Activated gamma-delta T cell treated with Interleukin-2 at 50 U/mL for 16 hours (primary cell): ENCODE measurements around the gene OR6J1.
"Not testable (repeated sequence)": the region's sequence is repeated elsewhere in the genome, so short reads cannot be mapped to it uniquely, and the experiment has no call there.

Source experiments
- DNase-seq: peaks from one replicate; pipeline ENCODE4 v3.0.0-alpha.2; 2020

Gene OR6J1

GRCh38 chr14:22644305-22644635, at the start of gene OR6J1:
Gene OR6J1, minus strand, starts transcription at chr14:22644352. Its CDS starts 9,541 bp downstream, at chr14:22634811.
- no peak for DNase-seq

DNA sequence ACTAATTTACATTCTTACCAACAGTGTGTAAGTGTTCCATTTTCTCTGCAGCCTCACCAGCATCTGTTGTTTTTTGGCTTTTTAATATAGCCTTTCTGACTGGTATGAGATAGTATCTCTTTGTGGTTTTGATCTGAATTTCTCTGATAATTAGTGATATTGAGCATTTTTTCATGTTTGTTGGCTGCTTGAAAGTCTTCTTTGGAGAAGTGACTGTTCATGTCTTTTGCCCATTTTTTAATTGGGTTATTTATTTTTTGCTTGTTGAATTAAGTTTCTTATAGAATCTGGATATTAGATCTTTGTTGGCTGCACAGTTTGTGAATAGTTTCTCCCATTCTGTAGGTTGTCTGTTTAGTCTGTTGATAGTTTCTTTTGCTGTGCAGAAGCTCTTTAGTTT, 48.0 kb upstream of the OR6J1 start:
- DNase-seq = no peak

DNA sequence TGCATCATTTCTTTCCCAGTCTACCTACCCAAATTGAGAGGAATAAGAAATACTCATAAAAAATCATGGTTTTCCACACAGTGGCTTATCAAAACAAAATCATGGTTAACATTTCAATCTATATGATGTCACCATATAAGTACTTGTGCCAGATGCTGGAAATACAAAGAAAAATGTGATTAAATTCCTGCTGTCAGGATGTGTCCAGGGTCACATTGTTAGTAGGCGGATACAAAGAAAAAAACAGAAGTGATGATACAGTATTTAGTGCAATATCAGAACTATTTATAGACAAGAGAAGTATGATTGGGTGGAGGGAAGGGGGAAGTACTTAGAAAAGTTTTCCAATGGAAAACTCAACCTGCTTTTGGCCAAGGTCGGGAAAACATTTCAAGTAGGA, 47.0 kb upstream of the OR6J1 start:
- DNase-seq = no peak

DNA sequence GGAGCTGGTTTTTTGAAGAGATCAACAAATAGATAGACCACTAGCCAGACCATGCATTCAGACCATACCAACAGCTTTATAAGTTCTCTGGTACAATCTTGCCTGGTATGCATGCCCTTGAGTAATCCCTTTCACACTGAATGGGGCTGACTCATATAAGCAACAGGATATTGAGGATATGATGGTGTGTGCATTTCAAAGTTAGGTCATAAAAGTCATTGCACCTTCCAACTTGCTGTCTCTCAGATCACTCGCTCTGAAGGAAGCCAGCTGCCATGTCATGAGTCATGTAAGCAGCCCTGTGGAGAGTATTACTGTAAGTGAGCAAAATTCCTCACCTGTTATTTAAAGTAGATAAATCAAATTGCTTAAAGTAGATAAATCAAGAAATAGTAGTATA, 45.0 kb upstream of the OR6J1 start:
- DNase-seq = no peak

GRCh38 chr14:22687969-22688368, 43.8 kb upstream of the OR6J1 start:
- not testable (repeated sequence) for DNase-seq

- not testable (repeated sequence) for DNase-seq
Measured at GRCh38 chr14:22686176-22686611, 42.0 kb upstream of the OR6J1 start.

- no peak for DNase-seq
Measured at GRCh38 chr14:22685467-22685866, 41.3 kb upstream of the OR6J1 start.

DNA sequence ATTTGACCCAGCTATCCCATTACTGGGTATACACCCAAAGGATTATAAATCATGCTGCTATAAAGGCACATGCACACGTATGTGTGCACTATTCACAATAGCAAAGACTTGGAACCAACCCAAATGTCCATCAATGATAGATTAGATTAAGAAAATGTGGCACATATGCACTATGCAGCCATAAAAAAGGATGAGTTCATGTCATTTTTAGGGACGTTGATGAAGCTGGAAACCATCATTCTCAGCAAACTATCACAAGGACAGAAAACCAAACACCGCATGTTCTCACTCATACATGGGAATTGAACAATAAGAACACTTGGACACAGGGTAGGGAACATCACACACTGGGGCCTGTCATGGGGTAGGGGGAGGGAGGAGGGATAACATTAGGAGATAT, 39.3 kb upstream of the OR6J1 start:
- DNase-seq = not testable (repeated sequence)

DNA sequence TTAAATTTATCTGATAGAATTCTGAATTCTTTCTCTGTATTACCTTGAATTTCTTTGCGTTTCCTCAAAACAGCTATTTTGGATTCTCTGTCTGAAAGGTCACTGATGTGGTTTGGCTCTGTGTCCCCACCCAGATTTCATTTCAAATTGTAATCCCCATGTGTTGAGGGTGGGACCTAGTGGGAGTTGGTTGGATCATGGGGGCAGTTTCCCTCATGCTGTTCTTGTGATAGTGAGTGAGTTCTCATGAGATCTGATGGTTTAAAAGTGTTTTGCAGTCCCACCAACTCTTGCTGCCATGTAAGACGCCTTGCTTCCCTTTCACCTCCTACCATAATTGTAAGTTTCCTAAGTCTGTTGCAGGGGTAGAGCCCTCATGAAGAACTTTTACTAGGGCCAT, 34.1 kb upstream of the OR6J1 start:
- no peak for DNase-seq

- not testable (repeated sequence) for DNase-seq
Measured at GRCh38 chr14:22677551-22677950, 33.4 kb upstream of the OR6J1 start.

DNA sequence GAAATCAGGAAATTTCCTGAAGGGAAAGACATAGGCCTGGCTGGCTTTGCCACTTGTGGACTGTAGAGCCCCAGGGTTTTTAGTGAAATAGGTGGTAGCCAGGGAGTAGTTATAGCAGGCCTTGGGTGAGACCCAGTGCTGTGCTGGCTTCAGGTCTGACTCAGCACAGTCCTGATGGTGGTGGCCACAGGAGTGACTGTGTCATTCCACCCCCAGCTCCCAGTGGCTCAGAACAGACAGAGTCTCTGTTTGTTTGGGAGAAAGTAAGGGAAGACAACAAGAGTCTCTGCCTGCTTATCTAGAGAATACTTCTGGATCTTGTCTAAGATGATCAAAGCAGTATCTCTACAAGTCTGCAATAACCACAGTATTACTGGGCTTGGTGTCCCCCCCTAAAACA, 27.5 kb upstream of the OR6J1 start:
- no peak for DNase-seq

DNA sequence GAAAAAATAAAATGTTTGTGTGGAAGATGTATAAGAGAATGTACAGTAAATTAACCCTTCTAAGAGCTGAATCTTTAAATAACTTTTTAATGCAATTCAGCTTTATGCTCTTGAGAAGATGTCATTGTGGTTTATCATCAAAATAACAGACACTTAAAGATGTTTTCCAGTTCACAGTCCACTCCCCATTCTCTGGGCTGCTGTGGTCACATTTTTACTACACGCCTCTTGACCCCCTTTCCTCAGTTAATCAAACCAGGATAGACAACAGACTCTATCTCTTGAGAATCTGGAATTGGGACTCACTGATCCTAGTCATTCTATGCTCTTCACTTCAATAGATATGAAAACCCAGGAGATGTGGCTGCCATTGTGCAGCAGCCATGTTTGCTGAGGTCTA, 24.7 kb upstream of the OR6J1 start:
- DNase-seq = no peak

DNA sequence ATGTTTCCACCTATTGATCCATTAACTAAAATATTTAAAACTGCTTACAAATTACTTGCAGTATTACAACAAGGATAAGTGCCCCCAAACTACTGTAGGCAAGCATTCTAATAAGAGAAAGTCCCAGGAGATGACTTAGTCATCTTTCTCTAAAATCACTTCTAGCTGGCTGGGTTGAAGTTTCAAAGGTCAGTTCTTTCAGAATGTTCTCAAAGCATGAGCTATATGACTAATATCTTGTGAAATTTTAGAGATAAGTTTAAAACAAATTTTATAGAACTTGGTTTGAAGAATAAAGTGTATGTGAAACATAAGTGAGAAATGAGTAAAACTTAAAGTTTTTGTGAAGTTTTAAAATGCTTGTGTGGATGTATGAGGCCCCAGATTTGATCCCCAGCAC, 24.3 kb upstream of the OR6J1 start:
- no peak for DNase-seq

DNA sequence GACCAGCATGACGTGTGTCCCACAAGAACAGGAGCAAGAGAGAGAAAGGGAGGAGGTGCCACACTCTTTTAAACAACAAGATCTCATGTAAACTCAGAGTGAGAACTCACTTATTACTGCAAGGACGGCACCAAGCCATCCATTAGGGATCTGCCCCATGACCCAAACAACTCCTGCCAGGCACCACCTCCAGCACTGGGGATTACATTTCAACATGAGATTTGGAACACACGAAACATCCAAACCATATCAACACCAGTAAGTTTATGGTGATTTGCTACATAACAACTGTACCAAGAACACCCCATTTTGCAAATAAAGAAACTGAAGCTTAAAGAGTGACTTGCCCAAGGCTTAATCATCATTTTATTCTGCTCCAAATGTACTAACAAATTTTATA, 23.7 kb upstream of the OR6J1 start:
- DNase-seq = no peak

DNA sequence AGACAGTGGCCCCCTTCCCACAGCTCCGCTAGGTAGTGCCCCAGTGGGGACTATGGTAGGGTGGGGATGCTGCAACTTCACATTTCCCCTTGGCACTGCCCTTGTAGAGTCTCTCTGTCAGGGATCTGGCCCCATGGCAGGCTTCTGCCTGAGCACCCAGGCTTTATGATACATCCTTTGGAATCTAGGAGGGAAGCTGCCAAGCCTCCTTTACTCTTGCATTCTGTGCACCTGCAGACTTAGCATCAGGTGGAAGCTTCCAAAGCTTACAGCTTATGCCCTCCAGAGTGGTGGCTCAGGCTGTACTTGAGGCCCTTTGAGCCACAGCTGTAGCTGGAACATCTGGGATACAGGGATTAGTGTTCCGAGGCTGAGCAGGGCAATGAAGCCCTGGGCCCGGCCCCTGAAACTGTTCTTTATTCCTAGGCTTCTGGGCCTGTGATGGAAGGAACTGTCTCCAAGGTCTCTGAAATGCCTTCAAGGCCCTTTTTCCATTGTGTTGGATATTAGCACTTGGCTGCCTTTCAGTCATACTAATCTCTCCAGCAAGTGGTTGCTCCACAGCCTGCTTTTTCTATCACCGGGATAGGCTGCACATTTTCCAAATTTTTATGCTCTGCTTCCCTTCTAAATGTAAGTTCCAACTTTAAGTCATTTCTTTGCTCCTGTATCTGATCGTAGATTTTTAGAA, 22.2 kb upstream of the OR6J1 start:
- no peak for DNase-seq

- DNase-seq = no peak
Measured at GRCh38 chr14:22664261-22664660, 20.1 kb upstream of the OR6J1 start.

- no peak for DNase-seq
Measured at GRCh38 chr14:22660654-22661053, 16.5 kb upstream of the OR6J1 start.

- DNase-seq = no peak
Measured at GRCh38 chr14:22658946-22659345, 14.8 kb upstream of the OR6J1 start.

GRCh38 chr14:22657861-22658260, 13.7 kb upstream of the OR6J1 start:
- DNase-seq = no peak

DNA sequence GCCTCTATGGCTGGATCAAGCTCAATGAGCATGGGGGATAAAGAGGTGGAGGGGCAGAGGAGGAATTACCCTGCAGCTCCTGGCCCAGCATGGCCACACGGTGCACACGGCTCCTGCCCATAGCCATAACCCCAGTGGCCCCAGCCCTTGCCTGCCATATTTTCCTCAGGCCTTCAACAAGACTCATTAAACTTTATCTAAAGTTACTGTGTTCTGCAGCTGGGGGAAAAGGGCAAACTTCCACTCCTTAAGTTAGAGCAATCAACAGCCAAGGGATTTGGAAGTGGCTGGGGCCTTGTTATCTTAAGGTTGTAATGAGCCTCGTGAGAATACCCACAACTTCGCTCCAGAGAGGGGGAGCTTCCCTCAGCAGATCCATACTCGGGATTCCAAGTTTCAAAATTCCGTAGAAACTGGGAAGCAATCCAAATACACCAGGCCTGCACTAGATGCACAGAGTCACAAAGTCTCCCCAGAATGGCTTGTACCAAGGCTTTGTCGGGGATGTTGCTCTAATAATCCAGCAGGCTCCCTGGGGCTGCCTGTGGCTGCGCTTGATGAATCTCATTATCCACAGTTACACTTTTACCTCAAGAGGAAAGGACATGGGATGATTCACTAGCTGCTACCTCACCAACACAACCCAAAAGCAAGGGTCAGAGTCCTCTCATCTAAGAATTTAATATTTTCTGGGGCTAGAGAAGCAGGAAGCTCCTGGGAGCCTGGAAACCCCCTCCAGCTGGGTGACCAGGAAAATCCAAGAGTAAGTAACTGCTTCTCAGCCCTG, 13.0 kb upstream of the OR6J1 start:
- no peak for DNase-seq

DNA sequence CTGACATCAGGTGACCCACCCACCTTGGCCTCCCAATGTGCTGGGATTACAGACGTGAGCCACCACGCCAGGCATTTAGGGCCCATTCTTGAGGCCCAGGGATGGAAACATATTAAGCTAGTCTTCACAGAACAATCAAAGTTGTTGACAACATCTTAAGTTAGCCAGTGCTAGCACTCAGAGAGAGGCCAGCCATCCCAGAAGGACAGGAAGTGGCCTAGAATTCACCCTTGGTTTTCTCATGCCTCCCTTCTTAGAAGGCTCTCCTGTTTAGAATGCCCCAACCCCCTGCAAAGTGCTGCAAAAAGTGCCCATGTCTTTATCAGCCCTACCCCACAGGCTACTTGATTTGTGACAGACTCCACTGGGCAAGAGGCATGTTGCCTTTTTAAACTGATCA, 12.1 kb upstream of the OR6J1 start:
- no peak for DNase-seq

GRCh38 chr14:22653012-22653621, 9.0 kb upstream of the OR6J1 start:
- DNase-seq = peak; percentile 41

GRCh38 chr14:22651586-22651985, 7.4 kb upstream of the OR6J1 start:
- DNase-seq = no peak

DNA sequence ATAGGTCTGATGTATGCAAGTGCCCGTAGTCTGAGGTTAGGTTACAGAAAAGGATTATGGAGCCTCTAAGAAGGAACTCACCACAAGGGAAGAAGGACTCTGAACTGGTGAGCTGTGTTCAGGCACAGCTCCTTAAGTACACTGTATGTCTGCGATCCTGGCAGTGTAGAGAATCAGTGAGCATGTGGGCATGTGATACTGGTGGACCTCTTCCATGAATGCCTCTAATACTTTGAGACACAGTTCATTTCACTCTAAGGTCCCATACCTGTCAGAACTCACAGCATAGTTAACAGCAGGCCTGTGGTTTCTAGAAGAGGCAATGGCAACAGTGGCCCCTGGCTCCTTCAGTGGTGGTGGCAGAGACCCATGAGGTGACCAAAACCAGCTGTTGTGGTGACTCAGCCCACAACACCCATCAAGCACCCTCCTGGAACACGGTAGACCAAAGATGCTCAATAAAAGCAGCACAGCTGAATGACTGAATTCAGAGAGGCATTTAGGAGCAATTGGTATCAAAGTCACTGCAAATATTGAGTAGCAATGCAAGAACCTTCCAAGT, 6.9 kb upstream of the OR6J1 start:
- no peak for DNase-seq
